GM19455 (cell line): ENCODE data around the gene GAS7.
"Not testable (repeated sequence)": the region's sequence is repeated elsewhere in the genome, so short reads cannot be mapped to it uniquely, and the experiment has no call there.

Experiments used
- ATAC-seq: cut with Tn5 transposase; IDR thresholded peaks from one replicate; pipeline ENCODE4 v1.9.1; 2021; ENCODE audit not compliant: unreplicated experiment

GAS7 gene

GRCh38 chr17:10114931-10115535, 83.4 kb downstream of the GAS7 start:
- peak; percentile 52 for ATAC-seq

GRCh38 chr17:10112962-10113361, 85.4 kb downstream of the GAS7 start:
- no peak for ATAC-seq

GRCh38 chr17:10111907-10112452, 86.4 kb downstream of the GAS7 start:
- no peak for ATAC-seq

GRCh38 chr17:10109146-10109545, 89.3 kb downstream of the GAS7 start:
- ATAC-seq = no peak

GRCh38 chr17:10107316-10108165, 90.9 kb downstream of the GAS7 start:
- ATAC-seq = no peak

GRCh38 chr17:10106067-10106466, 92.3 kb downstream of the GAS7 start:
- no peak for ATAC-seq

GRCh38 chr17:10105513-10106001, 92.8 kb downstream of the GAS7 start:
- ATAC-seq = no peak

GRCh38 chr17:10103712-10104111, 94.7 kb downstream of the GAS7 start:
- ATAC-seq = no peak

- ATAC-seq = no peak
Measured at GRCh38 chr17:10102817-10103216, 95.6 kb downstream of the GAS7 start.

GRCh38 chr17:10099051-10099571, 99.3 kb downstream of the GAS7 start:
- ATAC-seq = no peak

GRCh38 chr17:10096596-10096995, 101.8 kb downstream of the GAS7 start:
- ATAC-seq = no peak

- not testable (repeated sequence) for ATAC-seq
Measured at GRCh38 chr17:10095295-10095694, 103.1 kb downstream of the GAS7 start.

- ATAC-seq = no peak
Measured at GRCh38 chr17:10094797-10095196, 103.6 kb downstream of the GAS7 start.

GRCh38 chr17:10092595-10092994, 105.8 kb downstream of the GAS7 start:
- ATAC-seq = no peak

- no peak for ATAC-seq
Measured at GRCh38 chr17:10091046-10091445, 107.4 kb downstream of the GAS7 start.

GRCh38 chr17:10089196-10089804, 109.1 kb downstream of the GAS7 start:
- ATAC-seq = no peak

GRCh38 chr17:10088444-10088843, 110.0 kb downstream of the GAS7 start:
- ATAC-seq = no peak

- ATAC-seq = no peak
Measured at GRCh38 chr17:10087355-10087754, 111.1 kb downstream of the GAS7 start.

- no peak for ATAC-seq
Measured at GRCh38 chr17:10083864-10084263, 114.5 kb downstream of the GAS7 start.

- no peak for ATAC-seq
Measured at GRCh38 chr17:10082795-10083194, 115.6 kb downstream of the GAS7 start.

GRCh38 chr17:10081571-10082169, 116.7 kb downstream of the GAS7 start:
- no peak for ATAC-seq
